ENCODE measurements around the gene PACSIN1. TPM values are rescaled to one million over a fixed set of nuclear protein-coding genes. Genes with fewer than 3 reads are reported as not detected.

PACSIN1 gene
- total RNA-seq, 3 donors from 2014 or later: 0.29 to 0.33 TPM; not detected in 1

- Histone ChIP-seq H3K27me3 (peaks cover 10 to 21% of the 10 kb centered on the region in 2 donors), H3K9me3 (no peaks in the 10 kb centered on the region), H3K27ac (no peak overlapping the region), H3K4me3 (no peak overlapping the region), H3K4me1 (peaks cover 0 to 3% of the 10 kb centered on the region in 2 donors), H3K36me3 (no peaks in the 10 kb centered on the region)
- TF ChIP-seq POLR2AphosphoS5 (IDR thresholded peaks at IDR 0.05) (no peak), POLR2A (IDR thresholded peaks at IDR 0.05) (no peak), CTCF (IDR thresholded peaks at IDR 0.05) (no peak)
- DNase-seq (ENCODE audit: low spot score in 2 of 2): no peak
- intact Hi-C loops (cut with DNase I; ENCODE audit: low total_unique reads): no loop called here
These were observed 2.6 kb upstream of the PACSIN1 start for GRCh38 chr6:34463299-34463698.

GRCh38 chr6:34463849-34464248, 2.0 kb upstream of the PACSIN1 start:
- peaks cover 0 to 3% of the 10 kb centered on the region in 2 donors for H3K4me1 ChIP-seq
- no peaks in the 10 kb centered on the region for H3K9me3 ChIP-seq
- TF ChIP-seq CTCF (IDR thresholded peaks at IDR 0.05) (no peak), POLR2AphosphoS5 (IDR thresholded peaks at IDR 0.05) (no peak), POLR2A (IDR thresholded peaks at IDR 0.05) (no peak)
- H3K27me3 ChIP-seq: peaks cover 10 to 21% of the 10 kb centered on the region in 2 donors
- intact Hi-C loops (cut with DNase I; ENCODE audit: low total_unique reads): no loop called here
- H3K27ac ChIP-seq: no peak overlapping the region
- H3K36me3 ChIP-seq: no peaks in the 10 kb centered on the region
- no peak overlapping the region for H3K4me3 ChIP-seq
- DNase-seq (ENCODE audit: low spot score in 2 of 2): no peak

- no peak for DNase-seq (ENCODE audit: low spot score in 2 of 2)
- H3K27ac ChIP-seq: no peak overlapping the region
- no peaks in the 10 kb centered on the region for H3K9me3 ChIP-seq
- peaks cover 10 to 21% of the 10 kb centered on the region in 2 donors for H3K27me3 ChIP-seq
- TF ChIP-seq CTCF (IDR thresholded peaks at IDR 0.05) (no peak), POLR2AphosphoS5 (IDR thresholded peaks at IDR 0.05) (no peak), POLR2A (IDR thresholded peaks at IDR 0.05) (no peak)
- H3K4me1 ChIP-seq: peaks cover 0 to 3% of the 10 kb centered on the region in 2 donors
- peak overlapping the region in 2 of 3 donors; percentile 45 to 69 for H3K4me3 ChIP-seq
- intact Hi-C loops (cut with DNase I; ENCODE audit: low total_unique reads): no loop called here
- no peaks in the 10 kb centered on the region for H3K36me3 ChIP-seq
These were observed 638 bp downstream of the PACSIN1 start for GRCh38 chr6:34466242-34467185.

- H3K9me3 ChIP-seq: no peaks in the 10 kb centered on the region
- no peak overlapping the region for H3K27ac ChIP-seq
- intact Hi-C loops (cut with DNase I; ENCODE audit: low total_unique reads): no loop called here
- no peaks in the 10 kb centered on the region for H3K36me3 ChIP-seq
- no peak for DNase-seq (ENCODE audit: low spot score in 2 of 2)
- peaks cover 0 to 3% of the 10 kb centered on the region in 2 donors for H3K4me1 ChIP-seq
- no peak overlapping the region for H3K4me3 ChIP-seq
- TF ChIP-seq POLR2AphosphoS5 (IDR thresholded peaks at IDR 0.05) (no peak), CTCF (IDR thresholded peaks at IDR 0.05) (no peak), POLR2A (IDR thresholded peaks at IDR 0.05) (no peak)
- H3K27me3 ChIP-seq: peaks cover 10 to 21% of the 10 kb centered on the region in 2 donors
These were observed 2.6 kb downstream of the PACSIN1 start for GRCh38 chr6:34468378-34468892.

- H3K27ac ChIP-seq: no peak overlapping the region
- TF ChIP-seq POLR2AphosphoS5 (IDR thresholded peaks at IDR 0.05): no peak
- TF ChIP-seq POLR2A (IDR thresholded peaks at IDR 0.05): no peak
- TF ChIP-seq CTCF (IDR thresholded peaks at IDR 0.05): no peak
- H3K27me3 ChIP-seq: peaks cover 10 to 17% of the 10 kb centered on the region in 2 donors
- H3K4me1 ChIP-seq: peaks cover 0 to 3% of the 10 kb centered on the region in 2 donors
- no peaks in the 10 kb centered on the region for H3K9me3 ChIP-seq
- DNase-seq (ENCODE audit: low spot score in 2 of 2): no peak
- H3K36me3 ChIP-seq: no peaks in the 10 kb centered on the region
- intact Hi-C loops (cut with DNase I; ENCODE audit: low total_unique reads): no loop called here
- H3K4me3 ChIP-seq: no peak overlapping the region
These were observed 3.6 kb downstream of the PACSIN1 start for GRCh38 chr6:34469499-34469898.

Measured in breast epithelium (tissue), 4 donors.